ENCODE data around the gene ACTR10. TPM values are rescaled to one million over a fixed set of nuclear protein-coding genes. Genes with fewer than 3 reads are reported as not detected.

The ACTR10 gene
- total RNA-seq (ENCODE audit: insufficient read depth, low replicate concordance) = 61.2 TPM

- DNase-seq (ENCODE audit: low spot score) = peak; percentile 89
Observed at GRCh38 chr14:58199726-58200479, at the start of gene ACTR10. Gene ACTR10, plus strand, starts transcription at chr14:58200149. Its CDS starts 69 bp downstream, at chr14:58200218.

- DNase-seq (ENCODE audit: low spot score) = no peak
Observed at GRCh38 chr14:58150243-58150805, 49.6 kb upstream of the ACTR10 start.

GRCh38 chr14:58151133-58152013 is 48.6 kb upstream of the ACTR10 start:
- peak; percentile 63 for DNase-seq (ENCODE audit: low spot score)

GRCh38 chr14:58152014-58152857 is 47.7 kb upstream of the ACTR10 start, which contains the start of gene ARMH4:
Gene ARMH4, minus strand, starts transcription at chr14:58152213. Its CDS starts 12,855 bp downstream, at chr14:58139358.
- peak; percentile 95 for DNase-seq (ENCODE audit: low spot score)

GRCh38 chr14:58160561-58160960 is 39.4 kb upstream of the ACTR10 start:
- no peak for DNase-seq (ENCODE audit: low spot score)

- peak; percentile 85 for DNase-seq (ENCODE audit: low spot score)
Observed at GRCh38 chr14:58166005-58166983, 33.7 kb upstream of the ACTR10 start.

GRCh38 chr14:58167057-58167456 is 32.9 kb upstream of the ACTR10 start:
- no peak for DNase-seq (ENCODE audit: low spot score)

GRCh38 chr14:58167891-58168290 is 32.1 kb upstream of the ACTR10 start:
- no peak for DNase-seq (ENCODE audit: low spot score)

GRCh38 chr14:58171090-58171489 is 28.9 kb upstream of the ACTR10 start:
- peak; percentile 63 for DNase-seq (ENCODE audit: low spot score)

GRCh38 chr14:58177125-58177524 is 22.8 kb upstream of the ACTR10 start:
- no peak for DNase-seq (ENCODE audit: low spot score)

- DNase-seq (ENCODE audit: low spot score) = no peak
Observed at GRCh38 chr14:58189176-58189575, 10.8 kb upstream of the ACTR10 start.

- DNase-seq (ENCODE audit: low spot score) = no peak
Observed at GRCh38 chr14:58191763-58192601, 8.0 kb upstream of the ACTR10 start.

GRCh38 chr14:58193542-58193941 is 6.4 kb upstream of the ACTR10 start:
- DNase-seq (ENCODE audit: low spot score) = no peak

- no peak for DNase-seq (ENCODE audit: low spot score)
Observed at GRCh38 chr14:58196198-58196597, 3.8 kb upstream of the ACTR10 start.

- DNase-seq (ENCODE audit: low spot score) = no peak
Observed at GRCh38 chr14:58198086-58198485, 1.9 kb upstream of the ACTR10 start.

GRCh38 chr14:58200480-58200841 is 512 bp downstream of the ACTR10 start:
- DNase-seq (ENCODE audit: low spot score) = no peak

GRCh38 chr14:58200846-58201245 is 897 bp downstream of the ACTR10 start:
- no peak for DNase-seq (ENCODE audit: low spot score)

GRCh38 chr14:58213176-58213575 is 13.2 kb downstream of the ACTR10 start:
- no peak for DNase-seq (ENCODE audit: low spot score)
